GM19468 (cell line): ENCODE measurements around the gene MYLK.

Experiments used
- ATAC-seq: cut with Tn5 transposase; IDR thresholded peaks from one replicate; pipeline ENCODE4 v1.9.1; 2021; ENCODE audit warnings: mild to moderate bottlenecking, moderate library complexity, moderate number of reproducible peaks; ENCODE audit not compliant: unreplicated experiment; ENCODE audit errors: extremely low read depth

The MYLK gene

DNA sequence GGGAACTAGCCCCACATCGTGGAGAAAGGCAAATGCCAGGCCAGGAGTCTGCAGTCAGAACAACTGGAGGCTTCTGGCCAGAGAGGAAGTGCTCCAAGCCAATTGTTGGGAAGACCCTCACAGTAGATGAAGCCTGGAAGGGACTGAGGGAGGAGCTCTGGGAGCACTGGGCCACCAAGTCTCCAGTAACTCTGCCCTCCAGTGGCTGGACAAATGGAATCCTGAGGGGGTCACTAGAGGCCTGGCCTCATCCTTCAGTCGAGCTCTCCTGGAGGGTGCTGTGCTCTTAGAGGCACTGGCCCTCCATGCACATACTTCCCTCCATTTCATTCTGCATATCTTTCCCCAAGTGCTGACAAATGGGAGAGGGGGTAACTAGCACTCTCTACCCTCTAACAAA is 103.0 kb downstream of the MYLK start:
- ATAC-seq, result no peak

DNA sequence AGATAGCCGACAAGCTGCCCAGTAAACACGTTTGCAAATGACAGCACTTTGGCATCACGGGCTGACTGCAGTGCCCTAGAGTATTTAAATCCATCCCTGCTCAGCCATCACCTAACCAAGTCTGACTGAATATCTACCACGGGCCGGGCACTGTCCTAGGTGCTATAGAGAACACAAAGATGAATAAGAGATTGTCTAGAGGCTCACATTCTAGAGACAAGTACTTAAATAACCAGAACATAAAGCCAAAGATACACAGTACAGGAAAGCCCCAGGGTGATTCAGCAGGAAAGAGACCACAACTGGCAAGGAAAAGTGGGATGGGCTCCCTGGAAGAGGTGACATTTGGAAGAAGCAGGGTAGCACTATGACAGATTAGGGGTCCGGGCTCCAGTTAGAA is 103.5 kb downstream of the MYLK start:
- no peak for ATAC-seq

DNA sequence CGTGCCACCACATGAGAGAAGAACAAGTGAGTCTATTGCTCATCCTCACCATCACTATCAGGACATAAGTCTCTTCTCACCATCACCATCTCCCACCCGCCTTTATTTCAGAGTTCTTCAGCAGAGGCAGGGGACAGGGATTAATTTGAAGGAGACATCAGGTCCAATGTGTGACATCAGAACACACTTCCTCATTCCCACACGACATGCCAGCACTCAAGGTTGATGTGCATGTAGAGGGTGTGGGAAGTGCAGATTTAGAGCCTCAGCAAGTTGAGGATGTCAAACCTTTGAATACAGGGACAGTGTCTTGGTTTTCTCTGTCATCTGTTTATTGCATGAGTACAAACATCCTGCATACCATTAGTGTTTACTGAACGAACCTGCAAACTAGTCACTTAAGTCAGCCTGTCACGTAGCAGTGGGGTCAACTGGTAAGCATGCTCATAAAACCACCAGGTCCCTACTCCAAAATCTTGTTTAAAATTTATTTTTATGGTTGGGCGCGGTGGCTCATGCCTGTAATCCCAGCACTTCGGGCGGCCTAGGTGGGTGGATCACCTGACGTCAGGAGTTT is 104.4 kb downstream of the MYLK start:
- ATAC-seq, result no peak

DNA sequence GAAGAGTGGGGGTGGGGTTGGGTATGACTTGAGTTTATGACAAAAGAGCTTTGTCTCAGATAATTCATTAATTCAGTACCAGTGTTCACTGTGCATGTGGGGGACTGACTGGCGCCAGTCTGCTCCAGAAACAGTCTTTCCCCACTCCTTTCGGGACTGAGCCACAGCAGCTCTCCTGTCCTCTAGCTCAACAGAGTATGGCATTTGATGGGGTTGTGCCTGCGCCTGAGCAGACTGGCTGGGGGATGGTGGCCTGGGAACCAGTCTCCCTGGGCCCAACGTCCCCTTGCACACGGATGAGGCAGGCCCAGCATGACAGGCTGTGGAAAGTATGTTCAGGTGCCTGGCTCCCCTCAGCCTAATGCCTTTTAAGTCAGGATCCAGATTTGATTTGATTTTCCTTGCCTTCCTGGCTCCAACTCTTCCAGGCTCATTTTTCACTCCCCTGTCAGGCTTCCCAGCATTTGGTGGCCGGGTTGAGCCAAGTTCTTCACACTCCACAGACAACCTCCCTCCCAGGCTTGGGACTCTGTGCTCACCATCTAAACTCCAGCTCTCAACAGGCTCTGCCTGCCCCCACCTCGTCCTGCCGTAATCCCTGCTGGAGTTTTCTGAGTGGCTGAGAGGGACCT is 105.0 kb downstream of the MYLK start:
- ATAC-seq, result no peak

DNA sequence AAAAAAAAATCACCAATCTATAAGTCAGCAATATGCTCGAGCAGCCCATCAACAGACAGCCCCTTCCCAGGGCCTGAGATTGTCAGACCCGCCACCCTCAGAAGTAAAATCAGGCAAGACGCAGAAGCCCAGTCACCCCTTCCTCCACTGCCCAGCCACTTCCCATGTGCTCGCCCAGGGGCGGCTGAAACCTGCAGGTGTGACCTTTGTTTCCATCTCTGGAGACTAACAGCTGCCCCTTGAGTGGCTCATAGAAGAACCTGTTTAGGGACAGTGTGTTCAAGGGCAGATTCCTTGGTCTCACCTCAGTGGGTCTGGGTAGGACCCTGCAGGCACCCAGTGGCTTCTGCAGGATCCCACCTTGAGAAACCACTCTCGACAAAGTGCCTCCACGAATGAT is 105.6 kb downstream of the MYLK start:
- no peak for ATAC-seq

DNA sequence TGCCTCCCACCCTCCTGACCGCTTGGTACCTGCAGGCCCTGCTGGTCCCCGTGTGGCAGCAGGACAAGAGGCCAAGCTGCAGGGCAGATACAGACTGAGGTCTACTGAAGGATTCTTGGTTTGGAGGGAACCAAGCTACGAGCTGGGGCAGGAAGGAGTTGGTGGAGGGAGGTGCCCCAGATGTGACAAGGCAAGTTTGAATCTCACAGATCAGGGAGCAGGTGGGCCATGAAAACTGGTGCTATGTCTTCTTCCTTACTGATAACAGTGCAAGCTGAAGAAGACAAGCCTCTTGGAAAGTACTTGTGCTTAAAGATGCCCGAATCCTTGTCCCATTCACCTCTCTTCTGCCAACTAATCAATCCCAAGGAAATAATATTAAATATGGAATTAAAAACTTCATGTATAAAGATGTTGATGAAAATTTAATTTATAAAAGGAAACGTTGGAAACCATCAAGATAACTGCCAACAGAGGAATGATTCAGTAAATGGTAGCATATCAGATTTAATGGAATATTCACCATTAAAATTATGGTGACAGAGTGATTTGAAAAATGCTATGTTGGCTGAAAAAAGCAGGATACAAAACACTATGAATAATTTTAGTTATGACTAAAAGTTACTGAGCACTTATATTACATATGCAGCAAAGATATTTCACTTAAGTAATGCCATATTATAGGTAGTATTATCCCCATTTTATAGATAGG is 107.9 kb downstream of the MYLK start:
- ATAC-seq, result no peak

DNA sequence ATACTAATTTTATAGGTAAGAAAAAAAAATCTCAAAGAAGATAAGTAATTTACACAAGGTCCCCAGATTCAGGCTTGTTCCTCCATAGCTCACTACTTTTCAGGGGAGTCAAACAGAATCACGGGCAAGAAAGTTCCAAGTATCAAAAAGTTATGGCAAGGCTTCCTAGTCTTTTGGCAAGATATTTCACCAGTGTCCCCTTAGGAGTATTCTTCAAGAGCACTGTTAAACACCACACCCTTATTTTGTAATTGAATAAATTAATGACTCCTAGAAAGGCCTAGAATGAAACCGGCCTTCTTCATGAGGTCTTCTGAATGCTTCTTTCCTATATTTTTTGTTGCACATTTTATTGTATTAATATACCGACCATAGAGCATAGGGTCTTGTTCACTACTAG is 109.7 kb downstream of the MYLK start:
- ATAC-seq, result no peak

DNA sequence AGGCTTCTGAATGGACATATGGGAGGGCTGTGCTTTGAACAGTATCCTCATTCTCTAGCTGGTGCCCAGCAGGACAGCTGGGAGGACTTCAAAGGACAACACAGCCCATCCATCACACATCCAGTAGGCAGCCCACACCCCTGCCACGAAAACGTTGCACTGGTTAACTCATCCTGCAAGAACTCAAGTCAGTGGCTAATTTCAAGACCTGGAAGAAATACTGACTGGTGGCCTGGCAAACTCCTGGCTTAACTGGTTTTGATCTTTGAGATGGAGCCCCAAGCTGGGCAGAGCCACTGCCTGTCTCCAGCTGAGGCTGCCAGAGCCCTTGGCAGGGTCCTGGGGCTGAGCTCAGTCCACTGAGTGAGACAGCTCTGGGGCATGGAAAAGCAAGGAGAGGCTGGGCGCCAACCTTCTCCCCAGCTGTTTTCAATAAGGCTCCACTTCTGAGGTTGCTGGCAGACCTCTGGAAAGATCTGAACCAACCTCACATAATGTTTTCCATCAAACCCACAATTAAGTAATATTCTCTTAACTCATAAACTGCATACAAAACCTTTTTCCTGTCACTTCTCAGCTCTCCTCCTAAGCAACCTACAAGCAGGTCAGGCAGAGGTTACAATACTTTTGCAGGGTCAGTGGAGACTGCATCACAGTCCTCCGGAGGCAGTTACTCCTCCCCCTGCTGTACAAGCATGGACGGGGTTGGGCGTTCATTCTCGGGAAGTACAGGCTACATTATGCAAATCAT is 110.3 kb downstream of the MYLK start:
- ATAC-seq, result no peak

DNA sequence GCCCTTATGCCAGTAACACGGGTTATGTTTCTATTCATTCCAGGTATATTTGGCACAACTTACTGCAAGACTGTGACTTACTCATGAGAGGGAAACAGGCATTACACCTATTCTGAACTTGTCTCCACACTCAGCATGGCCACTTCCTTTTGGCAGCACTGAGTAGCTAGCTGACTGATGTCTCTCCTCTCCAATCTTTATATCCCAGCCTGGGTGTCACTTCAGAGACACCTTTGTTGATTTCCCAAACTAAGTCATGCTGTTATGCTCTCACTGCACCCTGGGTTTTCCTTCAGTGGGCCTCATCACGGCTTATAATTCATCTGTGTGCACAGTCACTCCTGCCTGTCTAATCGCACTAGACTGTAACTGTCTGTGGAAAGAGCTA is 114.8 kb downstream of the MYLK start:
- no peak for ATAC-seq

DNA sequence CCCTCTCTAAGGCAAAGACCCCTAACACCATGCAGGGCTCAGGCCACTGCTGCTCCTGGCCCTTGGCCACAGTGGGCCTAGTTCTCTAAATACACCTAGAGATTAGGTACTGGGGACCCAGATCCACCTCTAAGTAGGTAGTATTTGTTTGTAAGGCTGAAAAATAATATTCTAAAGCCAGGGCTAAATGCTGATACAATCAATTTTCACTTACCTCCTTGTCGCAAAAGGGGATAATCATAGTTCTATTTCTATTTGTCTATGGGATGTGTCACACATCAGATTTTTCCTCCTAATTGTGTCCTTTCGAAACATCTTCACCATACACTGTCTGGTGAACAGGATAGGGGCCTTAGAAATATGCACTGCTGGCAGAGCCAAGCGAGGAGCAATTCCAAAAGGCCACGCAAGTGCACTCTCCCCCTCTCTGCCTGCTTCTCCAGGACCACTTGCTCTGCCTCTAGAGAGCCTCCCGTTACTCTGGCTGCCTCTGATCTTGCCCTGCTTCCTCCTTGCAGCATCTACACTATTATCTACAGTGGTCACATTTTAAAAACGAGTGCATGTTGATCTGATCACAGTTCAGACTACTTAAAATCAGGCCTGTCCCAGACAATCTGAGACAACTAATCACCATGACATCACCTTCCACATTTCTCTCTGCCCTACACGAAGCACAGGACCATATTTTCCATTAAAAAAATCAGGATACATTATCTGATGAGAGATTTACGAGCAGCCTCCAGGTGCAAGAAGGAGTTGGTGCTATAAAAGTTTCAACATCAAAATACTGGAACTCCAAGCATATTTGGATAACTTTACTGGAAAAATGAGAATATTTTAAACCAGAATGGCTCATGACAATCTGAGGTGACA is 115.4 kb downstream of the MYLK start:
- ATAC-seq, result no peak

DNA sequence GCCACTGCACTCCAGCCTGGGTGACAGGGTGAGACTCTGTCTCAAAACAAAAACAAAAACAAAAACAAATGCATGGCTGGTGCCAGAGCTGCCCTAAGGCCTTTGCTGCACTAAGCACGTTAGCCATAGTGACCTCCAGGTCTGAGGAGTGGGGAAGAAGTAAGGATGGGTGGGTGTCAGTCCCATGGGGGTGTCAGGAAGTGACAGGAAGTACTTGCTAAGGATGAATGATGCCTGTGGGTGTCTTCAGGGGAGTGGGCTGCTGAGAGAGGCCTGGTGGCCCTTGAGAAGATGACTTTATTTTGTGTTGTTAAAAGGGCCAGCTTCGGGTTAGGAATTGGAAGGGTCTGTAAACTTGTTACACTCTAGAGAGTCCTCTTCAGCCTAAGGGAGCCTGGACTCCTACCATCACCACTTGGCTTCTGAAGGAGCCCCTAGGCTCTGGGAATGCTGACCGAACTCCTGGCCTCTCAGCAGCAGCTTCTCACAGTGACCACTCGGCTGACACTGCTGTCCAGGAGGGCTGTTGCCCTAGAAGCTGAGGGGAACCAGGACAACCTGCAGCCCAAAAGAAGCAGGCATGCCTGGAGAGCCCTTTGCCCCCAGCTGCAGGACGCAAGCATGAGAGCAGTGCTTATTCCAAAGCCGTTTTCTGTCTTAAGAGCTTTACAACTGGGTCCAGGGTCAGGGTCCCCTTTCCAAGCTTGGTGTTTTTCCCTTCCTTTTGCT is 116.4 kb downstream of the MYLK start:
- no peak for ATAC-seq

DNA sequence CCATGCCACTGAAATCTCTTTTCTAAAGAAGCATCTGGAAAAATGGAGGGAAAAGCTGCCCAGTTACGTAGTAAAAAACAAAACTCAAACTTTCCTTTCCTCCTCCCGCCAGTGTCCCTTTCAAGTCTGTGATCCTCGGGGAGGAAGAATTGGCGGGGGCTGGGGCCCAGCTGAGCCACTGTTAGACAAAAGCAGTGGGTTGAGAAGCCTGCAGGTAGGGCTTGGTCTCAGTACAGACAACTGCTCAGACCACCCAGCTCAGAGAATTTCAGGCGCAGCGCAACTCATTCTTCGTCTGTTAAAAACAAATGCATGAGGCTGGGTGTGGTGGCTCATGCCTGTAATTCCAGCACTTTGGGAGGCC is 117.1 kb downstream of the MYLK start:
- no peak for ATAC-seq

DNA sequence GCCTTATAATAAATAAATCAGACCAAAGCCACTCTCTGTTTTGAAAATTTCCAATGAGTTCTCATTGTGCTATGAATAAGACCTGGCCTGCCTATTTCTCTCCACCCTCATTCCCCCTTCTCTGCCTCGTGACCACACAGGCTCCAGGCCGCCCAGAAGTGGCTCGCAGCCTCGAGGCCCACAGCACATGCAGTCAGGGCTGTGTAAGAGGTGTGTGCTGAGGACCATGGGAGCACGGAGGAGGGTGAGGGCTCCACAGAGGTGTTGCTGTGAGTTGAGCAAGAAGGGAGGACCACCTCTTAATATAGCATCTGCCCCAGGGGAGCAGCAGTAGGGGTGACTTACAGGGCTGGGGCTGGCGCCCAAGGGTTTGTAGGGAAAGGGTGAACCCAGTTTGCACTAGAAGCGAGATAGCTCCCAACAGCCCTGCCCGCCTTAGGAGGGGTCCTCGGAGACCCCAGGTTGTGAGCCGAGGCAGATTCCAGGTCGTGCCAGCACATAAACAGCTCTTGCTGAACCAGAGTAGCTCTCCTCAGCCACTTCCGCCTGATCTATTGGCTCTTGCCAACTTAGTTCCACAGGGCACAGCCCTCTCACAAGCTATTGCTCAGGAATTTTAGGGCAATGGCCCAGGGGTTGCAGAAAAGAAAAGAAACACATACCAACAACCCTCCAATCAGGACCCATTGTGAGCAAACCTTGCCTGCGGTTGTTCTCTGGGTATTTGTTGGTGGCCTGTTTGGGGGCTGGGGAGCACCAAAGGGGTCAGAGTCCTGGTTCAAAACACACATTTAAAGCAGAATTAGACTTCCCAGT is 117.7 kb downstream of the MYLK start:
- ATAC-seq, result no peak

DNA sequence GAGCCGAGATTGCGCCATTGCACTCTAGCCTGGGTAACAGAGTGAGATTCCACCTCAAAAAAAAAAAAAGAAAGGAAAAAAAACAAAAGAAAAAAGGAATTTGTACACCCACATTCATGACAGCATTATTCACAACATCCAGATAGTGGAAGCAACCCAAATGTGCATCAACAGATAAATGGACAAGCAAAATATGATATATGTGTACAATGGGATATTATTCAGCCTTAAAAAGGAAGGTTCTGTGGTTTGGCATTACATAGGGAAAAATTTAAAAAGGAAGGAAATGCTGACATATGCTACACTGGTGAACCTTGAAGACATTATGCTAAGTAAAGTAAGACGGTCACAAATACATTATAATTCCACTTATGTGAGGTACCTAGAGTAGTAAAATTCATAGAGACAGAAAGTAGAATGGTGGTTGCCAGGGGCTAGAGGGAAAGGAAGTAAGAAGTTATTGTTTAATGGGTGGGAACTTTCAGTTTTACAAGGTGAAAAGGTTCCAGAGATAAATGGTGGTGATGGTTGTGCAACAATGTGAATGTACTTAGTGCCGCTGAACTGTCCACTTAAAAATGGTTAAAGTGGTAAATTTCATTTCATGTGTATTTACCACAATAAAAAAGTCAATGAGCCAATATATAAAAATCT is 118.5 kb downstream of the MYLK start:
- no peak for ATAC-seq

DNA sequence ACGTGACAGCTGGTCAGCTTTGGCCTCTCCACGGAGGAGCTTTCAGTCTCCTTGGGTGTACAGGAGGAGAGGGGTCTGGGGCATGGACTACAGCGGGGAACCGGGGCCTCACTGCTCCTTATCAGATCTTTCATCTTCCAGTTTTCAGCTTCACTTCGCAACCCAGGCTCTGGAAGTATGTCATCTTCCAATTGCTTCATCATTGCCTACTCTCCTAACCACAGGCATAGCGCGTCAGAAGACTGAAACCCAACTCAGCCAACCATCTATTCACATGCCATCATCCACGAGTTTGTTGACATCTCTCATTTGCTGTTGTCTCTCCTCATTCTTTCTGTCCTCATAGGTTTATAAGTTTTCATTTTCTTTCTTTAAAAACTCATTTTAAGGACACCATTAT is 119.5 kb downstream of the MYLK start:
- ATAC-seq, result no peak

DNA sequence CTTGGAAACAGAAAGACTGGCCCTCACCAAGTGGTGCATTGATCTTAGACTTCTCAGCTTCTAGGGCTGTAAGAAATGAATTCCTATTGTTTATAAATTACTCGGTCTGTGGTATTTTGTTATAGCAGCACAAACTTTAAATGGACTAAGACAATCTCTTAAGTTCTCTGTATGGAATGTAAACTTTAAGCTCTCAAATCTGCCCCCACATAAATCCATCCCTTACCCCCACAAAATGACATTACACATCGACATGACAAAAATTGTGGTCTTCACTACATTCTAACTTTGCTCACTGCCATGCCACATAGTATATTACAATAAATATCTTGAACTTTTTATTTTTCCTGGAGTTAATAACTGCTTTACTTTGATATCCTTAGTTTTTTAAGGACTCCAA is 121.3 kb downstream of the MYLK start:
- ATAC-seq, result no peak

DNA sequence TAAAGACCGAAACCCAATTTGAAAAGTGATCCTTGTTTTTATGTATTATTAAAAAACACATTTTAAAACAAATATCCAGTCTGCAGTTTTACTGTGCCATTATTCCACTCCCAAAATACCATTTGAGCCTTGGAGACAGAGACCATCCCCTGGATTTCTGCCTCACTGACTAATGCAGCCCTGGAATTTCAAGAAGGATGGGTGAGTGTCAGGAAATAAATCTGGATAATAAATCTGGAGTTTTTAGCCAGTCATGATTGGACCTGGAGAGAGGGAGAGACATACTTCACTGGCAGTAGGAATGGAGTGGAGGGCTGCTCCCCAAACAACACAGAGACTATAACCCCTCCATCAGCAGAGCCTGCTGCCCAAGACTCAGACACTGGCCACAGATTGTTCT is 123.3 kb downstream of the MYLK start:
- no peak for ATAC-seq

DNA sequence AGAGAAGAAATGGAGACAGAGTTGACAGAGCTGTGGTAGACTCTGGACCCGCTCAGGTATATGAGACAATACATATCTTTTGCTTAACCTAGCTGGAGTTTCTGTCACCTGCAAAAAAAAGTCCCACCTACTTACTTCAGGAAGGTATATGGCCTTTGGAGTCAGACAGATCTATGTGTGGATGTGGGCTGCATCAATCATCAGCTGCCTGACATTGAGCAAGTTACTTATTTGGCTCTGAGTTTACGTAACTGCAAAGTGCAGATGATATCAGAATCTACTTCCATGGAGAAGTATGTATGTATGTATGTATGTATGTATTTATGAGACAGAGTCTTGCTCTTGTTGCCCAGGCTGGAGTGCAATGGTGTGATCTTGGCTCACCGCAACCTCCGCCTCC is 124.3 kb downstream of the MYLK start:
- ATAC-seq, result no peak
